H9 (cell line): Measurements from ENCODE around the gene PIK3C3. TPM values are rescaled to one million over a fixed set of nuclear protein-coding genes. Genes with fewer than 3 reads are reported as not detected.

Experiments used
- DNase-seq: peaks from one replicate; pipeline ENCODE4 v3.0.0-alpha.2; 2017
- H2AFZ ChIP-seq: one replicate; pipeline ENCODE4 v1.6.1; 2013; ENCODE audit warnings: mild to moderate bottlenecking, low read length, control low read depth, moderate library complexity
- H2AK5ac ChIP-seq: 2 replicates; pipeline ENCODE4 v1.6.1; 2013; ENCODE audit warnings: low read length, control low read depth, mixed read lengths; ENCODE audit not compliant: insufficient read length
- H2BK120ac ChIP-seq: one replicate; pipeline ENCODE4 v1.6.1; 2013; ENCODE audit warnings: low read depth, mild to moderate bottlenecking, low read length, control low read depth, inconsistent platforms; ENCODE audit not compliant: poor library complexity, severe bottlenecking
- H2BK12ac ChIP-seq: 2 replicates; pipeline ENCODE4 v1.6.1; 2013; ENCODE audit warnings: low read length, control low read depth, mixed read lengths, low read depth; ENCODE audit not compliant: insufficient read length
- H2BK15ac ChIP-seq: 2 replicates; pipeline ENCODE4 v1.6.1; 2013; ENCODE audit warnings: low read depth, low read length, control low read depth
- H2BK20ac ChIP-seq: one replicate; pipeline ENCODE4 v1.6.1; 2013; ENCODE audit warnings: low read depth, mild to moderate bottlenecking, low read length, control low read depth, inconsistent platforms; ENCODE audit not compliant: poor library complexity, severe bottlenecking
- H2BK5ac ChIP-seq: 2 replicates; pipeline ENCODE4 v1.6.1; 2013; ENCODE audit warnings: low read length, control low read depth, mixed read lengths; ENCODE audit not compliant: insufficient read length
- H3K14ac ChIP-seq: 2 replicates; pipeline ENCODE4 v1.6.1; 2013; ENCODE audit warnings: low read length, control low read depth; ENCODE audit not compliant: insufficient read depth
- H3K18ac ChIP-seq: 2 replicates; pipeline ENCODE4 v1.6.1; 2013; ENCODE audit warnings: low read depth, mild to moderate bottlenecking, mixed read lengths, low read length, control low read depth; ENCODE audit not compliant: insufficient read length
- H3K23ac ChIP-seq: 2 replicates; pipeline ENCODE4 v1.6.1; 2013; ENCODE audit warnings: low read length, control low read depth, mixed read lengths, low read depth; ENCODE audit not compliant: insufficient read length
- H3K23me2 ChIP-seq: 2 replicates; pipeline ENCODE4 v1.6.1; 2013; ENCODE audit warnings: low read depth, mild to moderate bottlenecking, mixed read lengths, low read length, control low read depth; ENCODE audit not compliant: insufficient read length, poor library complexity, severe bottlenecking
- H3K27ac ChIP-seq: 2 replicates; pipeline ENCODE4 v1.5.1; 2013; ENCODE audit warnings: low read length, control low read depth, mixed read lengths, low read depth; ENCODE audit not compliant: insufficient read length
- H3K27me3 ChIP-seq: 2 replicates; pipeline ENCODE4 v1.6.1; 2013; ENCODE audit warnings: low read length, control low read depth, inconsistent platforms; ENCODE audit not compliant: insufficient read depth
- H3K4ac ChIP-seq: 2 replicates; pipeline ENCODE4 v1.6.1; 2013; ENCODE audit warnings: low read depth, mild to moderate bottlenecking, control low read depth, inconsistent platforms, low read length, moderate library complexity
- H3K4me1 ChIP-seq: 2 replicates; pipeline ENCODE4 v1.6.1; 2013; ENCODE audit warnings: low read length, control low read depth, inconsistent platforms; ENCODE audit not compliant: insufficient read depth
- H3K4me2 ChIP-seq: 2 replicates; pipeline ENCODE4 v1.6.1; 2013; ENCODE audit warnings: low read length, control low read depth, mixed read lengths; ENCODE audit not compliant: insufficient read length, insufficient read depth
- H3K56ac ChIP-seq: 2 replicates; pipeline ENCODE4 v1.6.1; 2013; ENCODE audit warnings: low read depth, mild to moderate bottlenecking, mixed read lengths, low read length, control low read depth; ENCODE audit not compliant: insufficient read length
- H3K79me1 ChIP-seq: 2 replicates; pipeline ENCODE4 v1.6.1; 2013; ENCODE audit warnings: low read depth, mild to moderate bottlenecking, moderate library complexity, low read length, control low read depth, inconsistent platforms; ENCODE audit not compliant: insufficient read depth, poor library complexity, severe bottlenecking
- H3K79me2 ChIP-seq: 2 replicates; pipeline ENCODE4 v1.6.1; 2013; ENCODE audit warnings: low read length, control low read depth, inconsistent platforms; ENCODE audit not compliant: insufficient read depth
- H3K9ac ChIP-seq: 2 replicates; pipeline ENCODE4 v1.6.1; 2013; ENCODE audit warnings: low read length, control low read depth, mixed read lengths; ENCODE audit not compliant: insufficient read length; ENCODE audit errors: extremely low read depth
- H3K9me3 ChIP-seq: one replicate; pipeline ENCODE4 v1.6.1; 2013; ENCODE audit warnings: low read depth, low read length, inconsistent platforms; ENCODE audit not compliant: control insufficient read depth
- H3T11ph ChIP-seq: one replicate; pipeline ENCODE4 v1.6.1; 2013; ENCODE audit warnings: mild to moderate bottlenecking, low read length, control low read depth, inconsistent platforms
- H4K20me1 ChIP-seq: one replicate; pipeline ENCODE4 v1.6.1; 2013; ENCODE audit not compliant: control insufficient read depth, insufficient read length, insufficient read depth
- H4K5ac ChIP-seq: 2 replicates; pipeline ENCODE4 v1.6.1; 2013; ENCODE audit warnings: low read depth, mild to moderate bottlenecking, mixed read lengths, low read length, control low read depth; ENCODE audit not compliant: insufficient read length
- H4K8ac ChIP-seq: replicated peaks from 2 replicates; pipeline ENCODE4 v1.6.1; 2013; ENCODE audit warnings: low read length, control low read depth, mixed read lengths, low read depth; ENCODE audit not compliant: insufficient read length
- H4K91ac ChIP-seq: 2 replicates; pipeline ENCODE4 v1.6.1; 2013; ENCODE audit warnings: low read depth, mild to moderate bottlenecking, moderate library complexity, mixed read lengths, low read length, control low read depth; ENCODE audit not compliant: insufficient read length
- H3K27ac Mint-ChIP-seq, 3 experiments: 2 replicates in 2 of 3; 3 replicates in 1 of 3; pipeline ENCODE4 v1.8.0; 2020 to 2021; ENCODE audit warnings: mixed read lengths in 3 of 3, mild to moderate bottlenecking in 1 of 3, moderate library complexity in 1 of 3
- H3K27me3 Mint-ChIP-seq: 2 replicates; pipeline ENCODE4 v1.8.0; 2021; ENCODE audit warnings: low read depth, mild to moderate bottlenecking, moderate library complexity, mixed read lengths
- H3K36me3 Mint-ChIP-seq, 3 experiments: 2 replicates in 2 of 3; 3 replicates in 1 of 3; pipeline ENCODE4 v1.8.0; 2020 to 2021; ENCODE audit warnings: low read depth in 3 of 3, mixed read lengths in 3 of 3; ENCODE audit not compliant: insufficient read depth in 1 of 3
- H3K4me1 Mint-ChIP-seq, 2 experiments: 2 replicates each; pipeline ENCODE4 v1.8.0; 2020; ENCODE audit warnings: mixed read lengths in 2 of 2
- H3K4me3 Mint-ChIP-seq, 2 experiments: 2 replicates in 1 of 2; 3 replicates in 1 of 2; pipeline ENCODE4 v1.8.0; 2020 to 2021; ENCODE audit warnings: mild to moderate bottlenecking in 2 of 2, mixed read lengths in 2 of 2, moderate library complexity in 1 of 2
- H3K9me3 Mint-ChIP-seq, 2 experiments: 2 replicates in 1 of 2; 3 replicates in 1 of 2; pipeline ENCODE4 v1.8.0; 2020; ENCODE audit warnings: mild to moderate bottlenecking in 2 of 2, mixed read lengths in 2 of 2, moderate library complexity in 1 of 2
- WGBS: extraction: QIAGEN DNeasy Blood & Tissue Kit; methylation state at CpG from one replicate; pipeline ENCODE4 v1.1.7; 2013; ENCODE audit warnings: missing lambda C conversion rate, low lambda C conversion rate, mixed read lengths; ENCODE audit not compliant: insufficient read length; ENCODE audit errors: extremely low coverage; 5-methylcytosine and 5-hydroxymethylcytosine counted together
- total RNA-seq: library from RNA; stranded (reverse); gene quantifications from 2 replicates; pipeline ENCODE4 v1.2.1, GENCODE V29; 2021
- TF ChIP-seq, protein P1 (sequence below): fragments of 200-600 bp; sonication (generic); conservative IDR thresholded peaks from 3 replicates; pipeline ENCODE4 v1.8.0; 2021; ENCODE audit warnings: antibody characterized with exemption, mild to moderate bottlenecking

Gene PIK3C3
- total RNA-seq, 1 experiment from 2014 or later, result 48.8 TPM

DNA sequence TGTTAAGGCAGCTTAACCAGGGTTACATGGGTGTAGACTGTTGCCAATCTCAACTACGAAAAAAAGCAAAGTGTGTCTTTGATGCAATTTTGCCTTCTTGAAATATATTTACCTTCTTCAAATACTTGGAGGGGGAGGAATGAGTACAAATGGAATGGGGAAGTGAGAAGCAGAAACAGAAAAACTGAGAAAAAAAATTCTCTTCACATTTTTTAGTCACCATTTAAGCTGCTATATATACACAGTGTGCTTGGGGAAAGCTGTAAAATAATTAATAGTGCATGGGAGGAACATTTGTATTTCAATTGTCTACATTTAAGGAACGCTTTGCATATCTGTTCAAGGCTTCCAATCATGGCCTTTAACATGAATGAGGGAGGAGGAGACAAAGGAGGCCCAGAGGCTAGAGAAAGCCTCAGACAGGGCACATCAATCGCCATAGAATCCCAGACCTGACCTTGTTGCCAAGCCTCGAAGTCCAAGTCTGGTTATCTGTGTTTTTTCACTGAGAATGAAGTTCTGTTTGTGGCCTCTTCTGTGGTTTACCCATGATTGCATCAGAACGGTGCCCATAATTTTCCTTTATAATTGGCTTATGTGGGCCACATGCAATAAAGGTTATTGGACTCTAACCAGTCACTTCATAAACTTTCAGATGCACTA, 158.6 kb downstream of the PIK3C3 start:
- H4K20me1 ChIP-seq, result no peaks in the 10 kb centered on the region
- no peak overlapping the region for H3K27ac Mint-ChIP-seq

More for the DNA sequence above, 158.6 kb downstream of the PIK3C3 start:
- Histone ChIP-seq H4K91ac (no peak overlapping the region), H3K4ac (no peak overlapping the region), H3K23me2 (no peaks in the 10 kb centered on the region), H3K27ac (no peak overlapping the region), H3K27me3 (no peaks in the 10 kb centered on the region), H2BK120ac (no peak overlapping the region), H3T11ph (no peak overlapping the region), H3K4me1 (no peaks in the 10 kb centered on the region), H3K18ac (no peak overlapping the region), H2AFZ (no peak overlapping the region), H2BK20ac (no peak overlapping the region), H3K56ac (no peak overlapping the region), H3K79me1 (no peaks in the 10 kb centered on the region), H2AK5ac (no peak overlapping the region), H4K5ac (no peak overlapping the region), H2BK5ac (no peak overlapping the region), H4K8ac (no peak overlapping the region), H3K79me2 (no peaks in the 10 kb centered on the region), H3K9ac (no peak overlapping the region), H3K9me3 (no peaks in the 10 kb centered on the region), H2BK12ac (no peak overlapping the region), H2BK15ac (no peak overlapping the region), H3K4me2 (no peak overlapping the region), H3K23ac (no peak overlapping the region), H3K14ac (no peak overlapping the region)
- peaks cover 8 to 13% of the 10 kb centered on the region in 2 experiments for H3K4me1 Mint-ChIP-seq
- no CpG with 5 or more reads among the region's 5 CpGs for WGBS
- H3K4me3 Mint-ChIP-seq, result no peak overlapping the region
- DNase-seq, result no peak
- H3K27me3 Mint-ChIP-seq, result no peaks in the 10 kb centered on the region
- peaks cover 6 to 13% (median 11%) of the 10 kb centered on the region in 3 experiments; a peak in 4 of 7 replicates for H3K36me3 Mint-ChIP-seq
- peaks cover 13% of the 10 kb centered on the region in 2 experiments for H3K9me3 Mint-ChIP-seq
- TF ChIP-seq, protein P1, sequence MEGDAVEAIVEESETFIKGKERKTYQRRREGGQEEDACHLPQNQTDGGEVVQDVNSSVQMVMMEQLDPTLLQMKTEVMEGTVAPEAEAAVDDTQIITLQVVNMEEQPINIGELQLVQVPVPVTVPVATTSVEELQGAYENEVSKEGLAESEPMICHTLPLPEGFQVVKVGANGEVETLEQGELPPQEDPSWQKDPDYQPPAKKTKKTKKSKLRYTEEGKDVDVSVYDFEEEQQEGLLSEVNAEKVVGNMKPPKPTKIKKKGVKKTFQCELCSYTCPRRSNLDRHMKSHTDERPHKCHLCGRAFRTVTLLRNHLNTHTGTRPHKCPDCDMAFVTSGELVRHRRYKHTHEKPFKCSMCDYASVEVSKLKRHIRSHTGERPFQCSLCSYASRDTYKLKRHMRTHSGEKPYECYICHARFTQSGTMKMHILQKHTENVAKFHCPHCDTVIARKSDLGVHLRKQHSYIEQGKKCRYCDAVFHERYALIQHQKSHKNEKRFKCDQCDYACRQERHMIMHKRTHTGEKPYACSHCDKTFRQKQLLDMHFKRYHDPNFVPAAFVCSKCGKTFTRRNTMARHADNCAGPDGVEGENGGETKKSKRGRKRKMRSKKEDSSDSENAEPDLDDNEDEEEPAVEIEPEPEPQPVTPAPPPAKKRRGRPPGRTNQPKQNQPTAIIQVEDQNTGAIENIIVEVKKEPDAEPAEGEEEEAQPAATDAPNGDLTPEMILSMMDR, result no peak
